ENCODE measurements around the gene ENPP6. TPM values are rescaled to one million over a fixed set of nuclear protein-coding genes. Genes with fewer than 3 reads are reported as not detected.

The ENPP6 gene
- total RNA-seq, 1 donor from 2014 or later = not detected

GRCh38 chr4:184100297-184100885 lies 117.3 kb downstream of the ENPP6 start:
- no peak for DNase-seq (ENCODE audit: extremely low spot score, unreplicated experiment)
- Mint-ChIP-seq H3K36me3 (ENCODE audit: unreplicated experiment) (no peaks in the 10 kb centered on the region), H3K4me3 (ENCODE audit: unreplicated experiment) (no peak overlapping the region), H3K27ac (ENCODE audit: unreplicated experiment) (no peak overlapping the region), H3K9me3 (ENCODE audit: unreplicated experiment) (no peaks in the 10 kb centered on the region), H3K27me3 (ENCODE audit: unreplicated experiment) (peaks cover 3% of the 10 kb centered on the region), H3K4me1 (ENCODE audit: unreplicated experiment) (no peaks in the 10 kb centered on the region)
- peak; percentile 61 for TF ChIP-seq CTCF (IDR thresholded peaks at IDR 0.05)

GRCh38 chr4:184099535-184099966 lies 118.1 kb downstream of the ENPP6 start:
- Mint-ChIP-seq H3K4me1 (ENCODE audit: unreplicated experiment) (no peaks in the 10 kb centered on the region), H3K4me3 (ENCODE audit: unreplicated experiment) (no peak overlapping the region), H3K36me3 (ENCODE audit: unreplicated experiment) (no peaks in the 10 kb centered on the region), H3K27ac (ENCODE audit: unreplicated experiment) (no peak overlapping the region), H3K9me3 (ENCODE audit: unreplicated experiment) (no peaks in the 10 kb centered on the region), H3K27me3 (ENCODE audit: unreplicated experiment) (no peaks in the 10 kb centered on the region)
- TF ChIP-seq CTCF (IDR thresholded peaks at IDR 0.05) = no peak
- DNase-seq (ENCODE audit: extremely low spot score, unreplicated experiment) = no peak

GRCh38 chr4:184099000-184099399 lies 118.7 kb downstream of the ENPP6 start:
- Mint-ChIP-seq H3K27ac (ENCODE audit: unreplicated experiment) (no peak overlapping the region), H3K4me1 (ENCODE audit: unreplicated experiment) (no peaks in the 10 kb centered on the region), H3K36me3 (ENCODE audit: unreplicated experiment) (no peaks in the 10 kb centered on the region), H3K9me3 (ENCODE audit: unreplicated experiment) (no peaks in the 10 kb centered on the region), H3K27me3 (ENCODE audit: unreplicated experiment) (no peaks in the 10 kb centered on the region), H3K4me3 (ENCODE audit: unreplicated experiment) (no peak overlapping the region)
- DNase-seq (ENCODE audit: extremely low spot score, unreplicated experiment) = no peak
- TF ChIP-seq CTCF (IDR thresholded peaks at IDR 0.05) = no peak

GRCh38 chr4:184097815-184098214 lies 119.9 kb downstream of the ENPP6 start:
- no peak for TF ChIP-seq CTCF (IDR thresholded peaks at IDR 0.05)
- no peak for DNase-seq (ENCODE audit: extremely low spot score, unreplicated experiment)
- Mint-ChIP-seq H3K4me3 (ENCODE audit: unreplicated experiment) (no peak overlapping the region), H3K9me3 (ENCODE audit: unreplicated experiment) (no peaks in the 10 kb centered on the region), H3K27me3 (ENCODE audit: unreplicated experiment) (no peaks in the 10 kb centered on the region), H3K4me1 (ENCODE audit: unreplicated experiment) (no peaks in the 10 kb centered on the region), H3K36me3 (ENCODE audit: unreplicated experiment) (no peaks in the 10 kb centered on the region), H3K27ac (ENCODE audit: unreplicated experiment) (no peak overlapping the region)

DNA sequence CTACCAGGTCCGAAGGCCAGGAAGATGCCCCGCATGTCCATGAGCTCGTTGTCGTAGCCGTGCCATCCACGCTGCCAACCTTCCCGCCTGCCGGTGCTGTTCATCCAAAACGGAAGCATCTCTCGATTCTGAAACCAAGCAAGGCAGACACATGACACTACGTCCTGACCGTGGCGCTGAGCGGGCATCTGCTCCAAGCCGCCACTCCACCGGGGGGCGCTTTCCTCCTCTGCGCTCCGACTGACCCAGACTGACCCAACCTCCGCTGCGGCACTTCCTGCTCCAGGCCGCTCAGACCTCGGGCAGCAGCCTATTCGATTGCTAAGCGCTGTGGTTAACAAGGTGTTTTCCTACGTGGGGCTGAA lies 120.5 kb downstream of the ENPP6 start:
- Mint-ChIP-seq H3K27me3 (ENCODE audit: unreplicated experiment) (no peaks in the 10 kb centered on the region), H3K36me3 (ENCODE audit: unreplicated experiment) (no peaks in the 10 kb centered on the region), H3K27ac (ENCODE audit: unreplicated experiment) (no peak overlapping the region), H3K9me3 (ENCODE audit: unreplicated experiment) (no peaks in the 10 kb centered on the region), H3K4me3 (ENCODE audit: unreplicated experiment) (no peak overlapping the region), H3K4me1 (ENCODE audit: unreplicated experiment) (no peaks in the 10 kb centered on the region)
- no peak for TF ChIP-seq CTCF (IDR thresholded peaks at IDR 0.05)
- no peak for DNase-seq (ENCODE audit: extremely low spot score, unreplicated experiment)

All from osteocyte (in vitro differentiated cells).